Left lung (tissue), 10 donors: ENCODE measurements around the gene VILL. TPM values are rescaled to one million over a fixed set of nuclear protein-coding genes. Genes with fewer than 3 reads are reported as not detected.
"Not testable (repeated sequence)": the region's sequence is repeated elsewhere in the genome, so short reads cannot be mapped to it uniquely, and the experiment has no call there.

Source experiments
- ATAC-seq: fragments of 200-7000 bp; cut with Tn5 transposase; one replicate; pipeline ENCODE4 v1.9.1; 2020; ENCODE audit warnings: moderate library complexity
- DNase-seq, 4 donors: peaks; one replicate each; pipeline ENCODE4 v3.0.0-alpha.2; 2013 to 2020
- H3K27ac ChIP-seq, 2 donors: fragments of 200-600 bp; sonication (generic) in 1 of 2; one replicate each; pipeline versions ENCODE4 v1.5.0 to v1.8.0; 2020 to 2021
- H3K27me3 ChIP-seq, 2 donors: fragments of 200-600 bp; sonication (generic) in 1 of 2; one replicate each; pipeline versions ENCODE4 v1.5.0 to v1.8.0; 2020 to 2021
- H3K36me3 ChIP-seq, 2 donors: fragments of 200-600 bp; sonication (generic) in 1 of 2; one replicate each; pipeline versions ENCODE4 v1.5.0 to v1.8.0; 2020 to 2021
- H3K4me1 ChIP-seq, 2 donors: fragments of 200-600 bp; one replicate each; pipeline ENCODE4 v1.8.0; 2021
- H3K4me3 ChIP-seq, 2 donors: fragments of 200-600 bp; sonication (generic) in 1 of 2; one replicate each; pipeline versions ENCODE4 v1.5.0 to v1.8.0; 2020 to 2021; ENCODE audit warnings: mild to moderate bottlenecking in 1 of 2
- H3K9me3 ChIP-seq, 2 donors: fragments of 200-600 bp; sonication (generic) in 1 of 2; one replicate each; pipeline versions ENCODE4 v1.5.0 to v1.8.0; 2020 to 2021
- CTCF ChIP-seq, 2 donors: fragments of 200-600 bp; sonication (generic) in 1 of 2; IDR thresholded peaks; one replicate each; pipeline versions ENCODE4 v1.5.0 to v1.8.0; 2021; ENCODE audit warnings: antibody characterized with exemption in 2 of 2
- intact Hi-C, 2 donors: fragments of 100-400 bp; cut with DNase I; formaldehyde crosslinking; loops; one replicate each; pipeline versions ENCODE4 v1.11.2 to v1.14.2; 2022
- polyA plus RNA-seq, 6 donors: library from polyadenylated mRNA; unstranded; fragments of 120-200 nt; gene quantifications; one replicate each; pipeline ENCODE4 v1.2.1, GENCODE V29; 2013; ENCODE audit not compliant: insufficient read length in 6 of 6
- total RNA-seq, 2 donors: library from RNA; stranded (reverse); fragmentation: NEBNext Ultra II Directional; extraction: Animal tissue kit (Norgen Biotek cat#: 25700); gene quantifications; one replicate each; pipeline ENCODE4 v1.2.1, GENCODE V29; 2021
- donor health status: DM: no; HTN: yes; CAD: no.
- donor health status: DM: no; HTN: no; CAD: no.

Gene VILL
- total and polyA plus RNA-seq, 8 donors: 19.5 to 36.9 (median 25.1) TPM

GRCh38 chr3:37986479-37987314, 3.9 kb upstream of the VILL start:
- Histone ChIP-seq H3K4me3 (no peak overlapping the region), H3K36me3 (peaks cover 0 to 3% of the 10 kb centered on the region in 2 donors), H3K27ac (peak overlapping the region; percentile 69 to 72), H3K27me3 (no peaks in the 10 kb centered on the region), H3K4me1 (peaks cover 7 to 61% of the 10 kb centered on the region in 2 donors), H3K9me3 (no peaks in the 10 kb centered on the region)
- ATAC-seq (peak; percentile 81), DNase-seq (peak in 3 of 4 donors; percentile 81 to 90 (median 85))
- intact Hi-C loops: no loop called here
- TF ChIP-seq CTCF (IDR thresholded peaks at IDR 0.05): no peak

- no peak for TF ChIP-seq CTCF (IDR thresholded peaks at IDR 0.05)
- Histone ChIP-seq H3K27me3 (no peaks in the 10 kb centered on the region), H3K4me3 (no peak overlapping the region), H3K9me3 (no peaks in the 10 kb centered on the region), H3K4me1 (peaks cover 7 to 67% of the 10 kb centered on the region in 2 donors), H3K27ac (peak overlapping the region; percentile 69 to 72), H3K36me3 (peaks cover 0 to 3% of the 10 kb centered on the region in 2 donors)
- intact Hi-C loops: no loop called here
- ATAC-seq (peak; percentile 3), DNase-seq (no peak)
Measured at GRCh38 chr3:37987315-37987697, 3.3 kb upstream of the VILL start.

- Histone ChIP-seq H3K4me1 (peaks cover 7 to 72% of the 10 kb centered on the region in 2 donors), H3K36me3 (peaks cover 0 to under 1% of the 10 kb centered on the region in 2 donors), H3K9me3 (no peaks in the 10 kb centered on the region), H3K4me3 (no peak overlapping the region), H3K27ac (peak overlapping the region; percentile 69 to 72), H3K27me3 (no peaks in the 10 kb centered on the region)
- intact Hi-C loops: no loop called here
- no peak for TF ChIP-seq CTCF (IDR thresholded peaks at IDR 0.05)
- peak in 1 of 4 donors; percentile 84 for DNase-seq
- ATAC-seq: peak; percentile 3
Measured at GRCh38 chr3:37987751-37988179, 2.8 kb upstream of the VILL start.

GRCh38 chr3:37988376-37988775, 2.2 kb upstream of the VILL start:
- intact Hi-C loops, H3K27me3 ChIP-seq, ATAC-seq, H3K36me3 ChIP-seq, H3K9me3 ChIP-seq: not testable (repeated sequence)
- peak in 1 of 4 donors; percentile 45 for DNase-seq
- peaks cover 7 to 77% of the 10 kb centered on the region in 2 donors for H3K4me1 ChIP-seq
- H3K27ac ChIP-seq: peak overlapping the region in 1 of 2 donors; percentile 69
- H3K4me3 ChIP-seq: peak overlapping the region in 1 of 2 donors; percentile 4

- H3K4me3 ChIP-seq: peak overlapping the region in 1 of 2 donors; percentile 4
- ATAC-seq (no peak), DNase-seq (peak in 1 of 4 donors; percentile 1)
- H3K27me3 ChIP-seq: no peaks in the 10 kb centered on the region
- no peaks in the 10 kb centered on the region for H3K9me3 ChIP-seq
- H3K36me3 ChIP-seq: no peaks in the 10 kb centered on the region
- TF ChIP-seq CTCF (IDR thresholded peaks at IDR 0.05): no peak
- intact Hi-C loops: no loop called here
- peaks cover 7 to 77% of the 10 kb centered on the region in 2 donors for H3K4me1 ChIP-seq
- H3K27ac ChIP-seq: peak overlapping the region in 1 of 2 donors; percentile 69
Measured at GRCh38 chr3:37988931-37989525, 1.6 kb upstream of the VILL start.
